NCI-H345 treated with DMSO at 0.1 percent for 48 hours (cell line): ENCODE measurements around the gene TLE4.
"Not testable (repeated sequence)": the region's sequence is repeated elsewhere in the genome, so short reads cannot be mapped to it uniquely, and the experiment has no call there.

ENCODE experiments used
- DNase-seq: peaks from one replicate; lab custom pipeline; 2025; ENCODE audit not compliant: unreplicated experiment; lab: John Stamatoyannopoulos, UW

Gene TLE4

DNA sequence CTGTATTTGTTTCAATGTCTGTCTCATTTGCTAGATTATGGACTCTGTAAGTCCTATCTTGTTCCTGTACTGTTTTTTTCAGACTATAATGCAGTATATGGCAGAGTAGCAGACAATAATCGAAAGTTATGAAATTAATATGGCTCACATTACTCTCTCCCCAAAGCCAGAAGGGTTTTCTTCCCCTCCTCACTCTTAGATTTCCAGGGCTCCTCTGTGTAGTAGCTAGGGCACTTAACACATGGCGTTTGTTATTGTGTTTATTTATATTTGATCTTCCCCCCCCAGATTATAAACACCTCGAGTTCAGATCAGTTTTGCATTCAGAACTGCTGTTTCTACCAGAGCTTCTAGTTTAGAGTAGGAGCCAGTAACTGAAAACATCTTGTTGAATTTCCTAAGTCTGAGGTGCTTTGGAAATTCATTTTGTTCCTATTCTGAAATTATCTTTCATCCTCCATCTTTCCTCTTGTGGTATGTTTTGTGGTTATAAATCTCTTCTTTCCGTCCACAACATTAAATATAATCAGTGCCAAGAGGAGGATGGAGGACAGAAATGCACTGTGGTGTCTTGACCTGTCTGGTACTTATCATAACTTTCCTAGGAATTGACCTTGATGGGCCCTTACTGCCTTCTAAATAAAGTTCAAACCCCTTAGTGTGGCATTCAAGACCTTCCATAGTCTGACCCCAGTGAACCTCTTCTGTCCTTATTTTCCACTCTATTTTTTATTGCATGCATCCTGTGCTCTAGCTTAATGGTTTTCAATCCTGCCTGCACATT, 27.0 kb downstream of the TLE4 start:
- no peak for DNase-seq

DNA sequence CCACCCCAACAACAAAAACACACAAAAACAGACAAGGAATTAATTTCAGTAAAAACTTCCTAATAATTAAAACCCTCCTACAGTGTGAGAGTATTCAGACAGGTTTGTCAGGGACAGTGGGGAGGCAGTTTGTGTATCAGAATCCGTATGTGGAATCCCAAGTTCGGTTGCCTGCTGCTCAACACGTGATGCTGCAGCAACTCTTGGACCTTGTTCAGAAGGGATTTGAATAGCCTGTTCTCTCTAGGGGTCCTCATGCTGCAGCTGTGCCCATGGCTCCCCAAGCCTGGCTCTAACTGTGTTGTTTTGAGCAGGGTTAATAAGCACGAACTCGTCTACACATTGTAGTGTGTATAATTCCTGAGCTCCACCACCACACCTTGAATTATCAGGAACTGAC, 28.7 kb downstream of the TLE4 start:
- DNase-seq, result no peak

DNA sequence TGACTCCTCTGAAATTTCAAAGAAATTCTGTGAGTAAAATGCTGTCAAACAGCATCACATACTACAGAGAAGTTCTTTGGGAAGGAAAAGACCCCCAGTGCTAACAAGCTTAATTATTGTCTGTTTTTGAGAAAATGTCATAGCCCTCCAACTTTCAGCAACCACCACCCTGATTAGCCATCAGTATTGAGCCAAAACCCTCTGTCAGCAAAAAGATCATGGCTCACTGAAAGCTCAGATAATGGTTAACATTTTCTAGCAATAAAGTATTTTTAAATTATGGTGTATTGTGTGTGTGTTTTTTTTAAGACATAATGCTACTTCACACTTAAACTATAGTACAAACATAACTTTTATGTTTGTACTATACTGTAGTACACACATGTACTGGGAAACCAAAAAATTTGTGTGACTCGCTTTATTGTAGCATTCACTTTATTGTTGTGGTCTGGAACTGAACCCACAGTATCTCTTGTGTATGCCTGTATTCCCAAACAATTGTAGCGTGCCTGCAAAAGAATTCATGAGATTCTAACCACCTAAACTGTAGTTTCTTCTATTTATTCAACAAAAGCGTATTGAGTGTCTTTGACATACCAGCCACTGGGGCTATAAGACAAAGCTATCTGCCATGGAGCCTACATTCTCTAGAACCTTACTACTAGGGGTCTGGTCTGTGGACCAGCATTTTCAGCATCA, 31.6 kb downstream of the TLE4 start:
- DNase-seq, result no peak

DNA sequence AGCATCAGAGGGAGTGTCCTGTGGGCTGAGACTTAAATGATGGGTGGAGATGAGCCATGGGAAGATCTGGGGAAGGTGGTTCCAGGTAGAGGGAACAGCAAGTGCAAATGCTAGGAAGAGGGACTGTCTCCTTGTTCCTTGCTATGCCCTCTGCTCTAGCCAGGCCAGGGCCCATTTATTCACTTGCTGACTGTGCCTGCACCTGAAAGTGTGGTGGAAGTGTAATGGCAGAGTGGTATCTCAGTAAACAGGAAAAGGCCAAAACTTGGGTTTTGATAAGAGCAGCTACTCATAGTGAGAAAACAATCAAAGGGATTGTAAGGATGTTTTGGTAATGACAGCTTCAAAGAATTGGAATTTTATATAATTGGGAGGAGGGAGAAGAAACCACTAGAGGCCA, 32.4 kb downstream of the TLE4 start:
- DNase-seq, result no peak

DNA sequence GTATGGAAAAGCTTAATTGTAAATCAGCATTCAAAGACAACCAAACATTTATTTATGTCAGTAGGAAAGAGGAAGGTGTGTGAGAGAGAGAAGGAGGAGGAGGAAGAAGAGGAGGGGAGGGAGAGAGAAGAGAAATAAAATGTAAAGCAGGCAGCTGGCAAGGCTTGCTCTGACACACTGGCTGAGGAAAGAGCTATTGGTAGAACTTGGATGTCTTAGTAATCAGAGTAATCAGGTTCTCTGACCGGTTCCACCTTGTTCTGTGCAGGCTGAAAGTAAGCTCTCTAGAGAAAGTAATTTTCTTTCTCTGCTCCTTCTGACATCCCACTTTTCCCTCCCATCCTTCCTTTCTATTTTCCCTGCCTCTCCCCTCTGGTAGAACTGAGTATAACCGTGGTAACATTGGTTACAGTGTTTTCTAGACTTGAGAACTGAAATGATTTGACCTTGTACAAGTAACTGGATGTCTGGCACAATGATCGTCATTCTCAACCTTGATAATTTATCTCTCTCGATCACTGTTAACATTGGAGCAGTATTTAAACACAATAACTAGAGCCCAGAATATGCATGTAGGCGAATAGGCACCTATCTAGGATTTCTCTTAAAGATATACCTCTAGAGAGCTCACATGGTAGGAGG, 33.3 kb downstream of the TLE4 start:
- no peak for DNase-seq

DNA sequence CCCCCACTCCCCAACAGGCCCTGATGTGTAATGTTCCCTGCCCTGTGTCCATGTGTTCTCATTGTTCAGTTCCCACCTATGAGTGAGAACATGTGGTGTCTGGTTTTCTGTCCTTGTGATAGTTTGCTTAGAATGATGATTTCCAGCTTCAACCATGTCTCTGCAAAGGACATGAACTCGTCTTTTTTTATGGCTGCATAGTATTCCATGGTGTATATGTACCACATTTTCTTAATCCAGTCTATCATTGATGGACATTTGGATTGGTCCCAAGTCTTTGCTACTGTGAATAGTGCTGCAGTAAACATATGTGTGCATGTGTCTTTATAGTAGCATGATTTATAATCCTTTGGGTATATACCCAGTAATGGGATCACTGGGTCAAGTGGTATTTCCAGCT, 34.8 kb downstream of the TLE4 start:
- not testable (repeated sequence) for DNase-seq

DNA sequence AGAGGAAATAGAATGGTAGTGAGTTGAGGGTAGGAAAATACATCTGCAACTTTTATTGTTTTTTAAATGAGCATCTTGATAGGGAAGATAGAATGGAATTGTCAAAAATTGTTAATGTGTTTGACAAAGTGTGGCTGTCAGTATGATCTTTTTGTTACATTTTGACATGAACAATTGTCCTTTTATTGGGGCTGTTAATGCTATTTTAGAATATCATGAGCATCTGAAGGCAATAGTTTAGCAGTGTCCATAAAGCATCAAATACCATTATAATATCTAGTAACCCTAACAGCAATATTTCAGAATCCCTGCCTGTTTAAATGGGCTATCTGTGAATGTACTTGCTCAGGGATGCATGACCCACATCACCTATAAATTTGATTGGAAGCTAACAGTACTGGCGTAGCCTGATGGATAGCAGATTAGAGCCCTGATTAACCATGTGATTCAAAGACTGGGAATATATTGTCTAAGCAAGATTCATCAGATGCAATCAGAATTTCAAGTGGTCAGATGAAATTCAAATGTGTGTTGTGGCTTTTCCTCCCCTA, 37.8 kb downstream of the TLE4 start:
- DNase-seq, result no peak

DNA sequence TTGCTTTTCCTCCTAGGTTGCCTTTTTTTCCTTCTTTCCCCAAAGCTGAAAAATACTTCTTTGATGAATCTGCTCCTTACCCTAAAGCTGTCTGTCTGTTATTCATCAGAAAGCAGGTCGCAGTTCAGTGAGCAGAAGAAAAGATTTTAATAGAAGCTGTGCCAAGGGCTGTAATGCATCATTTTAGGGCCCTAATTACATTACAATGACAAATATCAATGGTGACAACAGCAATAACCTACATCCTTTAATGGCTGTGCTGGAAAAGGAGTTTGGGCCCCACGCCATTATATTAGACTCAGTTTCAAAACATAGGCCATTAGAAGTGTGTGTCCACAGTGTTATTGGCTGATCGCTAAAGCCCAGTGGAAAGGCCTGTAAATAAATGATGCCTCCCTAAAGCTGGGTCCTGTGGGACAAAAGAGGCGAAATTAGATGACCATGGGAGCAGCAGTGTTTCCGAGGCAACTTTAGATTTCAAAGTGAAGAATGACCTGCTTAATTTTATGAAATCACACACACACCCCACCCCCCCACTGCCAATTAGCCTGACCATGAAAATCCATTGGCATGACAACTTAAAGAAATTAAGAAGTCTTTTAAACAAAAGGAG, 38.4 kb downstream of the TLE4 start:
- DNase-seq, result no peak

DNA sequence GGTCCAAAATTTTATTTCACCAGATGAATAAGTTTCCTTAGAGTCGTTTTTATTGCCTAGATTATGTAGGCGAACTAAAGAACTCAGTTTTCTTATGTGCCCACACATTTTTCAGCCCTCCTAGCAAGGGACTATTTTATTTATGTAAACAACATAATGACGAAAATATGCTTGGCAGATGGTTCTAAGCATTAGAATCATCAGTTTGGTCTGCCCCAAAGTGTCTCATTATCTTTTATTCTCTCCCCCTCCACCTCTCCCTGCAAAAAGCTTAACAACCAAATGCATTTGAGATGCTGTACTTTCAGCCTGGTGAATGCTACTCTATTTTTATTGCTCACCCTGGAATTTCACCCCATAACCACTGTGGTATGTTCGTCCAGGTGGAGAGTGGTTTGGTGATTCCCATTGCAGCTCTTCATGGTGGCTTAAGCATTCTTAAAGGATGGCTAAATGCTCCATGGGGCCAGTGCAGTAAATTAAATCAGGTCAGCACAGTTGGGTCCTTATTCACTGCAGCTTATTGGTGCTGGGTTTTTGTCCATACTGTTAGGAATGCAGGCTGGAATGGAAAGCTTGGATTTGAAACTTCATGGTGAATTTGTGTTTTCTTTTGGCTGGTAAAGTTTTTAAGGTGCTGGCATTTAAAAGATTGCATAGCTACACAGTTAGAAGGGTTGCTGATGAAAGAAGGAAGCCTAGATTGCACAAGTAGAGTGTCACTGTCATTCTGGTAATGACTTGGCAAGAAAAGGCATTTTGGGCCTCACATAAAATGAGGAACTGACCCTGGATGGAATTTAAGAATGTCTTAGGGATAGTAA, 39.2 kb downstream of the TLE4 start:
- DNase-seq, result no peak

DNA sequence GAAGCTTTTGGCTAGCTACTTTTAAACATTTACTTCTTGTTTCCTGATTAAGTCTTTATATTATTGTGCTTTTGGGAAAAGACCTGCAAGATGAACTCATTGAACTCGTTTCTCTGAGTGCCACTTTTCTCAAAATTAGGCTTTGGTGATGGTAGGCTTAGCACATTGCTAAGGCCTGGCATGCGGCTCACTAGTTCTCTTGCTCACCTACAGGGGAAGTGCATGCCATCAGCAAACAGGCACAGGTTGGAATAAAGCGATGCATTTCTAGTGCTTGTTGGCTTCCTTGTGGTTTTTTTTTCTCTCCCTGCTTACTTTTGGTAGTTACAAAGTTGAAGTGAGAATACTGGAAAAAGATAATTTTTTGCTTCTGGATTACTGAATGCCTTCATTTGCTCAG, 41.4 kb downstream of the TLE4 start:
- DNase-seq, result no peak

DNA sequence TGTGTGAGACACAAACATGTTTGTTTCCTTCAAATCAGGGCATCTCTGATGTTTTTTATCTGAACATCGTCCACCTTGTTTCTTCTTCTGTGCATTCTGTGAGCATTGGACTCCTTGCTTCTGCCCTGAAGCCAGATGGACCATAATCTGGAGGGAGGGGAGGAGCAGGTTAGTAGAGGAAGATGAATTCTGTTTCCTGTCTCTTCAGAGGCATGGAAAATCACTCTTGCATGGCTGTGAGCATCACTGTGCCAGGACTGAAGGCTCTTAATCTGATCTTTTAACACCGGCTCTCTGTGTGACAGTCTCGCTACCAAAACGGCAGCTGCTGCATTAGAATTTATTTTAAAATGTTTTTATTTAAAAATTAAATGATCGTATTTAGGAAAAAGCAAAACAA, 43.3 kb downstream of the TLE4 start:
- no peak for DNase-seq

DNA sequence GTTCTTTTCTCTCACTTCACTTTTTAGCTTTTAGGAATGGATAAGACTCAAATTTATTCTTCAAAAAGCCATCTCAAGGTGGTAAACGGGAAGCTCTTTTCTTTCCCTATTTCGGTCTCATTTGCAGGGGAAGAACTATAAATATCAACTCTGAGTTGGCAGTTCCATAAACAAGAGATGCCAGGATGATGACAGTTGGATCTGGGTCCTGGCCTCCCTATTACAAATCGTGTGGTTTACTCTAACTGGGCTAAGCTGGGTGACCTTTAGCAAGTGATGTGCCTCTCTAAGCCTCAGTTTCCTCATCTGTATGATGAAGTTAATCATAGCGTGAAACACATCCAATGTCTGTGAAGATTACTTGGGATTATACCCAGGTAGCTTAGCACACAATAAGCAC, 44.2 kb downstream of the TLE4 start:
- no peak for DNase-seq

DNA sequence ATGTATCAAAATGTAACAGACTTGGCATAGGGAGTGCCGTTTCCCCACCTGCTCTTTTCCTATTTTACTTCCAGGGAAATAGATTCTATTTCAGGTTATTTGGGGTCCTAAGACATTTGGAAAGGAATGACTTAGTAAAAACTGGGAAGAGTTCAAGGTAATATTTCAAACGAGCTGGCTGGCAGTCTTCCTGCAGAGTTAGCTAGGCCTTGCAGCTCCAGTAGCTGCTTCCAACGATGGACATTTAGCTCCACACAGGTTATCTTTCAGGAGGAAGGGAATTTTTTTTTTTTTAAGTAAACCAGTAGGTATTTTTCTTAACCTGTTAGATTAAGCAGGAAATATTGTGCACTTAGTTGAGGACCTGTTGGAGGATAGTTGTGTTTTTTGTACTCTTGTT, 45.2 kb downstream of the TLE4 start:
- no peak for DNase-seq

DNA sequence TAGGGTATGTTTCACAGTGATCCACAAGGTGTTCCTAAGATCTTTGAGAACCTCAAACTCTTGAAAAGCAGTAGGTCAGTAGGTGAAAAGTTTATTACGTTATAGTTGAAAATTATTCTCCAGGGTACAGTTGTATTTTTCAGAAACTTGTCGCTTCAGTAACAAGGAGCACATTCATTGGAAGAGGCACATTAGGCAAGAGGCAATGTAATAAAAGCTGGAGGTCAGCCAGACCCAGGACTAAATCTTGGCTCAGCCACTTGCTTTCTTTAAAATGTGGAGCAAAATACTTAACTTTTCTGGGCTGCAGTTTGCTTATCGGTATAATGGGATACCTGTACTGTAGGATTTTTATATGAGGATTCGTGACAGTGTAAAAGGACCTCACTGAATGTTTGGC, 45.6 kb downstream of the TLE4 start:
- DNase-seq, result no peak

DNA sequence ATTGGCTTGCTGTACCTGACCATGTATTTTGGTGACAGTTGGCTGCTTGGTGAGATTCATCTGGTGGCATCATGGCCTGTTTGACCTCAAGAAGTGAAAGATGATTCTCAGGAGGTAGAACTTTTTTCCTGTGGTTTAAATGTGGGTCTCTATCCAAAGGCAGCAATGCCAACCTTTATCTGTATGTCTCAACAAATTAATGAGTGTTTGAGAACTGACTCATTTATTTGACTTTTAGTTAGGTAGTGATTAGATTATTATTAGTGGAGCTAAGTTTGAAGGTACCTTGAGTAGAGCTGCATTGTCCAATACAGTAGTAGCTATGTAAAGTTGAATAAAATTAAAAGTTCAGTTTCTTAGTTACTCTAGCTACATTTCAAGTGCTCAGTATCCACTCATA, 48.2 kb downstream of the TLE4 start:
- DNase-seq, result no peak

DNA sequence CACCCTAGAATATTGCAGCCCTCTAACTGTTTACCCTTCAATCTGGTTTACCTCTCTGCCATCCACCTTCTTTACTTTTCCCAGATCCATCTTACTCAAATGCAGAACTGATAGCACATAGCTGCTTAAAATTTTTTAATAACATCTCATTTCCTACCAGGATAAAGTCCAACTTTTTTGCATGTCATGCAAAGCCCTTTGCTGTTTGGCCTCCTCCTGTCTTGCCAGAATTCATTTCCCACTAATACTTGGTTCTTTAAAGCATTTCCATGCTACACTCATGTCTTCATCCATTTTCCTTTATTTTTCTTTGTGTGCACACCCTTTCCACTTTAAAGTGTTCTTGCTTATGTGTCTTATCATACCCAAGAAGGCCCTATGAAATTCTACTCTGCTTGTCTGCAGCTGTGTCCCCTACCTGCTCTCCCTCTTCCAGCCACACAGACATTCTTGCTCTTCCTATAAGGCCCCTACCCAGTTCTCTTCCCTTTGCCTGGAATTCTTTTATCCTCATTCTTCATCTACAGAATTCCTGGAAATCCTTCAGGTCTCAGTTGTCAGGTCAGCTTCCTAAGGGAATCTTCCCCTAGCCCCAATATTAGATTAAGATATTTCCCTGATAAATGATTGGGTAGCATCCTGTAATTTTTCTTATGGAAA, 50.3 kb downstream of the TLE4 start:
- no peak for DNase-seq

DNA sequence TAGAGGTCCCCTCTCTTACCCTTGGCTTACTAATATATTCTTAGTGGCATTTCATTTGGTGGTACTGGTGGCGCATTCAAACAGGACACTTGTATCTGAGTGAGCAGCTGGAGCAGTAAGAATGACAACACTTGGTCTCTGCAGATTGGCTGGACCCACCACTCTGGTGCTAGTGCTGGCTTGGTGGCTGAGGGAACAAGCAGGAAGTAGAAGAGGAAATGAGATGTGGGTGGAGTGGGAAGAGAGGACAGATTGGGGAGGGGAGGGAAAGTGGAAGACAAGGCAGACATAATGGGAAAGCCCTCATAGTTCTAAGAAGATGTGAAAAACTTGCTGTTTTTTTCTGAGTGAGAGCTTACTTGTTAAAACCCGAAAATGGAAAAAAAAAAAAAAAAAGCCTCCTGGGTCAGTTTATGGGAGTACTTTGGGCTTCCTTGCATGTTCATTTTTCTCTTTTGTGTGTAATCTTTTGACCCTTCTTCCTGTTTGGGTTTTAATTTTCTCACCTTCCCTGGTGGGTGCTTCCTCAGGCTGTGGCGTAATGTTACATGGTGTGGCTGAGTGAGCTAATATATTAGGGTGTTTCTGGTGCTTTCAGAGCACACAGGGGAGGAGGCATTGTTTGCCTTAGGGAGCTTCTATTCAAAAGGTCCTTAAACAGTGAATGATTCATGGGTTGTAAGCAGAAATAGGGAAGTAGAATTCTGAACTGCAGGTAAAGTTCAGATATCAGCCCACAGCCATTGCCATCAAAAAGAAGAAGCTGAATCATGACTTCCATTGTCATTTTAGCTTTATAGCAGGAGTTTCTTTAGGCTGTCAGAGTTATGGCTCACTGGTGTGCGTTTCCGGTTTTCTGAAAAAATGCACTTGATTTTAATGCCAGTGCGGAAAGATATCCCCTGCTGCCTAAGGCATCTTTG, 52.3 kb downstream of the TLE4 start:
- DNase-seq, result no peak

DNA sequence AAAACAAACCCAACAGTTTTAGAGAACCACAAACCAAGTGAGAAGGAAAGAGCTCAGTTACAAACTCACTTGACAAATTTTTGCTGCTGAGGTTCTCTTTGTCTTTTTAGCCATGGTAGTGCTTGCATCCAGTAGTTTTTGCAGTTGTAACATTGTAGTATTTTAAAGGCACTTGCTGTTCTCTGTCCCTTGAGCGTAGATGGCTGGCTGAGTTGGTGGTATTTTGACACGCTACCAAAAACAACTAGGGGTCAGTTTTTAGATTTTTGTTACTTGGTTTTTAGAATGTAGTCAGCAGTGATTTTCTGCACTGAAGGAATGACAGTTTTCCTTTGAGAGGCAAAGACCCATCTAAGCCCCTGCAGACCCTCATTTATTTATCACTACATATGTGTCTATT, 58.0 kb downstream of the TLE4 start:
- no peak for DNase-seq
